Keratinocyte (primary cell): ENCODE measurements around the gene ACOT13. TPM values are rescaled to one million over a fixed set of nuclear protein-coding genes. Genes with fewer than 3 reads are reported as not detected.
"Not testable (repeated sequence)": the region's sequence is repeated elsewhere in the genome, so short reads cannot be mapped to it uniquely, and the experiment has no call there.

Source experiments
- DNase-seq: peaks from one replicate; pipeline ENCODE4 v3.0.0-alpha.2; 2011; ENCODE audit warnings: low read depth, missing footprints, low spot score
- FAIRE-seq: peaks from 2 replicates; lab custom pipeline; 2011; peaks lifted over from hg19 to GRCh38; lab: Jason Lieb, UNC
- H2AFZ ChIP-seq: 2 replicates; pipeline ENCODE4 v1.6.0; 2012; ENCODE audit warnings: low read length, control low read depth, inconsistent platforms; ENCODE audit not compliant: control insufficient read depth
- H3K27ac ChIP-seq: 2 replicates; pipeline ENCODE4 v1.5.1; 2011; ENCODE audit warnings: low read length; ENCODE audit not compliant: control insufficient read depth, insufficient read depth
- H3K27me3 ChIP-seq: 3 replicates; pipeline ENCODE4 v1.6.0; 2011; ENCODE audit warnings: low read length; ENCODE audit not compliant: control insufficient read depth, insufficient read depth; ENCODE audit errors: extremely low read depth
- H3K36me3 ChIP-seq, 2 experiments: 2 replicates in 1 of 2; 3 replicates in 1 of 2; pipeline ENCODE4 v1.5.1; 2011; ENCODE audit warnings: low read length in 2 of 2, mild to moderate bottlenecking in 1 of 2; ENCODE audit not compliant: control insufficient read depth in 2 of 2, insufficient read depth in 2 of 2; ENCODE audit errors: extremely low read depth in 1 of 2
- H3K4me1 ChIP-seq: 3 replicates; pipeline ENCODE4 v1.5.1; 2011; ENCODE audit warnings: low read length; ENCODE audit not compliant: control insufficient read depth, insufficient read depth; ENCODE audit errors: extremely low read depth
- H3K4me2 ChIP-seq: 3 replicates; pipeline ENCODE4 v1.6.0; 2011; ENCODE audit warnings: low read depth, low read length; ENCODE audit not compliant: control insufficient read depth, insufficient read depth; ENCODE audit errors: extremely low read depth
- H3K4me3 ChIP-seq, 3 experiments: fragments of 200-600 bp in 1 of 3; sonication (generic) in 1 of 3; 2 replicates in 2 of 3; 3 replicates in 1 of 3; pipeline ENCODE4 v1.5.1; 2011 to 2016; ENCODE audit warnings: low read length in 3 of 3, mild to moderate bottlenecking in 3 of 3, control low read depth in 2 of 3, inconsistent platforms in 1 of 3, low read depth in 1 of 3, mixed read lengths in 1 of 3, mixed run types in 1 of 3, moderate library complexity in 1 of 3; ENCODE audit not compliant: control insufficient read depth in 2 of 3, insufficient read depth in 2 of 3; ENCODE audit errors: extremely low read depth in 1 of 3
- H3K79me2 ChIP-seq: 2 replicates; pipeline ENCODE4 v1.6.0; 2012; ENCODE audit warnings: low read length; ENCODE audit not compliant: control insufficient read depth, insufficient read depth
- H3K9ac ChIP-seq: 3 replicates; pipeline ENCODE4 v1.6.0; 2011; ENCODE audit warnings: low read length; ENCODE audit not compliant: control insufficient read depth, insufficient read depth; ENCODE audit errors: extremely low read depth
- H3K9me1 ChIP-seq: 3 replicates; pipeline ENCODE4 v1.6.0; 2011; ENCODE audit warnings: low read length; ENCODE audit not compliant: control insufficient read depth, insufficient read depth; ENCODE audit errors: extremely low read depth
- H3K9me3 ChIP-seq: 2 replicates; pipeline ENCODE4 v1.5.1; 2012; ENCODE audit warnings: low read depth, low read length; ENCODE audit not compliant: control insufficient read depth
- H4K20me1 ChIP-seq: 3 replicates; pipeline ENCODE4 v1.6.0; 2011; ENCODE audit warnings: low read length; ENCODE audit not compliant: control insufficient read depth, insufficient read depth; ENCODE audit errors: extremely low read depth
- EZH2 ChIP-seq: IDR thresholded peaks from one replicate; pipeline ENCODE4 v1.6.1; 2012; ENCODE audit warnings: inconsistent platforms, mild to moderate bottlenecking, low read length, moderate library complexity
- dilution Hi-C: fragments of 300-500 bp; cut with MboI; formaldehyde crosslinking; loops from one replicate; pipeline ENCODE4 v1.7.0; 2020; ENCODE audit warnings: low sequenced_read_pairs; ENCODE audit not compliant: extremely low pct_ligation_motif_present
- polyA plus RNA-seq, 5 experiments: library from polyadenylated mRNA; depleted of rRNA in 3 of 5; stranded (reverse) in 3 of 5; stranded (forward) in 1 of 5; unstranded in 1 of 5; fragments of >200 nt; gene quantifications; 1 replicate in 1 of 5; 2 replicates in 3 of 5; 3 replicates in 1 of 5; pipeline versions ENCODE4 v1.2.1 to v1.2.3, GENCODE V29; 2011 to 2012; ENCODE audit warnings: missing spikeins in 2 of 5, low read depth in 1 of 5, low replicate concordance in 1 of 5
- TF ChIP-seq, protein P1 (sequence below), 3 experiments: IDR thresholded peaks in 1 of 3; conservative IDR thresholded peaks in 1 of 3; optimal IDR thresholded peaks in 1 of 3; 2 replicates in 2 of 3; 3 replicates in 1 of 3; pipeline versions ENCODE3 to v1.5.1; 2011; ENCODE audit warnings: low read length in 3 of 3, mild to moderate bottlenecking in 3 of 3, moderate library complexity in 2 of 3, control low read depth in 1 of 3, inconsistent platforms in 1 of 3; ENCODE audit not compliant: insufficient read depth in 2 of 3; ENCODE audit errors: extremely low read depth in 1 of 3

Gene ACOT13
- polyA plus RNA-seq, 1 donor (not counting 4 experiments of a cell fraction or from before 2014, with no cell fraction given) = 57.9 TPM

DNA sequence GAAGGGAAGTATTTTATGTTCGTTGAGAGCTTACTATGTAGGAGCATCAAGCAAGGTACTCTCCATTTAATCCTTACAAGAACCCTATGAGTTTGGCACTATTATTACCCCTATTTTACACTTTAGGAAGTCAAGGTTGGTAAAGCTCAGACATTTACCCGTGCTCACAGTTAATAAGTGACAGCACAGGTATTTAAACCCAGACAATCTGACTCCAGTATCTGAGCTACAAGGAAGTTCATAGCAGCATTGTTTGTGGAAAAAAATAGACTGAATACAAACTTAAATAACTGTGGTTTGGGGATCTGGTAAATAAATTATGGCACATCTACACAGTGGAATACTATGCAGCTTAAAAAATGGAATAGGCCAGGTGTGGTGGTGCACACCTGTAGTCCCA lies 86.7 kb downstream of the ACOT13 start:
- no peaks in the 10 kb centered on the region for H4K20me1 ChIP-seq
- no peaks in the 10 kb centered on the region for H3K36me3 ChIP-seq
- H3K79me2 ChIP-seq = no peaks in the 10 kb centered on the region
- no peak overlapping the region for H3K9ac ChIP-seq
- no peaks in the 10 kb centered on the region for H3K9me3 ChIP-seq
- DNase-seq (no peak), FAIRE-seq (no peak)
- no peaks in the 10 kb centered on the region for H3K4me1 ChIP-seq
- H3K9me1 ChIP-seq = no peaks in the 10 kb centered on the region
- no peak overlapping the region for H3K4me2 ChIP-seq
- H3K27ac ChIP-seq = no peak overlapping the region
- H2AFZ ChIP-seq = no peak overlapping the region
- H3K27me3 ChIP-seq = no peaks in the 10 kb centered on the region
- no peak overlapping the region for H3K4me3 ChIP-seq
- dilution Hi-C loops = no loop called here
- TF ChIP-seq EZH2 = no peak
- TF ChIP-seq, protein P1, sequence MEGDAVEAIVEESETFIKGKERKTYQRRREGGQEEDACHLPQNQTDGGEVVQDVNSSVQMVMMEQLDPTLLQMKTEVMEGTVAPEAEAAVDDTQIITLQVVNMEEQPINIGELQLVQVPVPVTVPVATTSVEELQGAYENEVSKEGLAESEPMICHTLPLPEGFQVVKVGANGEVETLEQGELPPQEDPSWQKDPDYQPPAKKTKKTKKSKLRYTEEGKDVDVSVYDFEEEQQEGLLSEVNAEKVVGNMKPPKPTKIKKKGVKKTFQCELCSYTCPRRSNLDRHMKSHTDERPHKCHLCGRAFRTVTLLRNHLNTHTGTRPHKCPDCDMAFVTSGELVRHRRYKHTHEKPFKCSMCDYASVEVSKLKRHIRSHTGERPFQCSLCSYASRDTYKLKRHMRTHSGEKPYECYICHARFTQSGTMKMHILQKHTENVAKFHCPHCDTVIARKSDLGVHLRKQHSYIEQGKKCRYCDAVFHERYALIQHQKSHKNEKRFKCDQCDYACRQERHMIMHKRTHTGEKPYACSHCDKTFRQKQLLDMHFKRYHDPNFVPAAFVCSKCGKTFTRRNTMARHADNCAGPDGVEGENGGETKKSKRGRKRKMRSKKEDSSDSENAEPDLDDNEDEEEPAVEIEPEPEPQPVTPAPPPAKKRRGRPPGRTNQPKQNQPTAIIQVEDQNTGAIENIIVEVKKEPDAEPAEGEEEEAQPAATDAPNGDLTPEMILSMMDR (optimal IDR thresholded peaks at IDR 0.05 in 1 of 3, IDR thresholded peaks at IDR 0.05 in 1 of 3, conservative IDR thresholded peaks at IDR 0.05 in 1 of 3; ENCODE audit: extremely low read depth in 1 of 3, insufficient read depth in 2 of 3, low read length in 3 of 3) = no peak

DNA sequence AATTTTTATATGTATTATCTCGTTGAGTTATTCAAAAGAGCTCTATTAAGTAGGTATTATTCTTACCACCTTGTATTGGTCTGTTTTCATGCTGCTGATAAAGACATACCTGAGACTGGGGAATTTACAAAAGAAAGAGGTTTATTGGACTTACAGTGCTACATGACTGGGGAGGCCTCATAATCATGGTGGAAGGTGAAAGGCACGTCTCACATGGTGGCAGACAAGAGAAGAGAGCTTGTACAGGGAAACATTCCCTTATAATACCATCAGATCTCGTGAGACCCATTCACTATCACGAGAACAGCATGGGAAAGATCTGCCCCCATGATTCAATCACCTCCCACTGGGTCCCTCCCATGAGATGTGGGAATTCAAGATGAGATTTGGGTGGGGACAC lies 87.5 kb downstream of the ACOT13 start:
- H3K4me2 ChIP-seq, H3K4me1 ChIP-seq, H3K9me3 ChIP-seq, DNase-seq, H3K36me3 ChIP-seq, H4K20me1 ChIP-seq, H3K79me2 ChIP-seq, dilution Hi-C loops, H3K4me3 ChIP-seq, H2AFZ ChIP-seq, FAIRE-seq, H3K9me1 ChIP-seq, H3K9ac ChIP-seq, H3K27ac ChIP-seq, H3K27me3 ChIP-seq: not testable (repeated sequence)

Other genes starting within 250 kb of the ACOT13 start
- 0.01 to 0.09 TPM (median 0.07 TPM) in 3 replicates for gene GPLD1, start 177.5 kb upstream of the ACOT13 start, polyA plus RNA-seq
- 0.20 to 0.45 TPM (median 0.36 TPM) in 3 replicates for gene ALDH5A1, start 172.1 kb upstream of the ACOT13 start, polyA plus RNA-seq
- gene KIAA0319, start 20.9 kb upstream of the ACOT13 start, polyA plus RNA-seq = 0.01 TPM in 1 of 3 replicates, not detected in the others
- 21.5 to 39.8 TPM (median 24.2 TPM) in 3 replicates for gene TDP2, start 178 bp upstream of the ACOT13 start, polyA plus RNA-seq
- 55.4 to 78.8 TPM (median 77.3 TPM) in 3 replicates for gene C6orf62, start 52.1 kb downstream of the ACOT13 start, polyA plus RNA-seq
- 8.5 to 28.4 TPM (median 21.2 TPM) in 3 replicates for gene GMNN, start 107.9 kb downstream of the ACOT13 start, polyA plus RNA-seq
- gene ARMH2, start 131.8 kb downstream of the ACOT13 start, polyA plus RNA-seq = not detected in 3 replicates